Common myeloid progenitor, CD34-positive (primary cell): ENCODE results near the gene UMAD1.

Experiments used
- CTCF ChIA-PET: fragments of 350-600 bp; sonication (Branson Sonifier 250); formaldehyde crosslinking; loops from one replicate; lab custom pipeline; 2021; ENCODE audit warnings: antibody characterized with exemption; lab: Charles Lee
- POLR2A ChIA-PET: fragments of 350-600 bp; sonication (Branson Sonifier 250); formaldehyde crosslinking; loops from one replicate; lab custom pipeline; 2021; ENCODE audit warnings: antibody characterized with exemption; lab: Charles Lee
- DNase-seq, 3 donors: peaks; one replicate each; pipeline versions ENCODE4 v3.0.0 to v3.0.0-alpha.2; 2013
- H3K27ac ChIP-seq, 2 experiments: 1 replicate in 1 of 2; 2 replicates in 1 of 2; pipeline ENCODE4 v1.7.0; 2013; ENCODE audit warnings: inconsistent platforms in 2 of 2, low read length in 2 of 2, mild to moderate bottlenecking in 2 of 2, low read depth in 1 of 2, moderate library complexity in 1 of 2; ENCODE audit not compliant: severe bottlenecking in 2 of 2, insufficient read depth in 1 of 2, poor library complexity in 1 of 2
- H3K27me3 ChIP-seq, 5 experiments: replicated peaks in 2 of 5; 1 replicate in 3 of 5; 2 replicates in 2 of 5; pipeline versions ENCODE4 v1.6.1 to v1.7.0; 2013; ENCODE audit warnings: low read length in 4 of 5, mild to moderate bottlenecking in 2 of 5, moderate library complexity in 2 of 5, inconsistent platforms in 1 of 5; ENCODE audit not compliant: insufficient read depth in 5 of 5, control insufficient read depth in 4 of 5
- H3K36me3 ChIP-seq, 4 experiments: 1 replicate in 2 of 4; 2 replicates in 2 of 4; pipeline versions ENCODE4 v1.6.1 to v1.7.0; 2013; ENCODE audit warnings: low read length in 3 of 4, control low read depth in 1 of 4, mild to moderate bottlenecking in 1 of 4; ENCODE audit not compliant: control insufficient read depth in 4 of 4, insufficient read depth in 4 of 4
- H3K4me1 ChIP-seq, 4 experiments: 1 replicate in 3 of 4; 2 replicates in 1 of 4; pipeline versions ENCODE4 v1.6.1 to v1.7.1; 2013; ENCODE audit warnings: low read length in 3 of 4, mild to moderate bottlenecking in 3 of 4, control low read depth in 1 of 4, inconsistent platforms in 1 of 4, moderate library complexity in 1 of 4; ENCODE audit not compliant: control insufficient read depth in 4 of 4, insufficient read depth in 4 of 4; ENCODE audit errors: control extremely low read depth in 1 of 4
- H3K4me3 ChIP-seq, 7 experiments: 1 replicate in 4 of 7; 2 replicates in 3 of 7; pipeline versions ENCODE4 v1.5.1 to v1.7.0; 2013; ENCODE audit warnings: mild to moderate bottlenecking in 7 of 7, low read length in 6 of 7, moderate library complexity in 6 of 7, inconsistent platforms in 2 of 7, low read depth in 2 of 7, control low read depth in 1 of 7; ENCODE audit not compliant: insufficient read depth in 4 of 7, control insufficient read depth in 1 of 7; ENCODE audit errors: extremely low read depth in 1 of 7
- H3K9me3 ChIP-seq, 5 experiments: 1 replicate in 4 of 5; 2 replicates in 1 of 5; pipeline versions ENCODE4 v1.6.1 to v1.7.1; 2013; ENCODE audit warnings: low read length in 4 of 5, mild to moderate bottlenecking in 2 of 5, inconsistent platforms in 1 of 5, low read depth in 1 of 5, moderate library complexity in 1 of 5; ENCODE audit not compliant: control insufficient read depth in 4 of 5, insufficient read depth in 2 of 5; ENCODE audit errors: control extremely low read depth in 1 of 5
- WGBS: methylation state at CpG from one replicate; pipeline ENCODE4 v1.1.5; 2013; ENCODE audit not compliant: insufficient coverage; 5-methylcytosine and 5-hydroxymethylcytosine counted together

Gene UMAD1

DNA sequence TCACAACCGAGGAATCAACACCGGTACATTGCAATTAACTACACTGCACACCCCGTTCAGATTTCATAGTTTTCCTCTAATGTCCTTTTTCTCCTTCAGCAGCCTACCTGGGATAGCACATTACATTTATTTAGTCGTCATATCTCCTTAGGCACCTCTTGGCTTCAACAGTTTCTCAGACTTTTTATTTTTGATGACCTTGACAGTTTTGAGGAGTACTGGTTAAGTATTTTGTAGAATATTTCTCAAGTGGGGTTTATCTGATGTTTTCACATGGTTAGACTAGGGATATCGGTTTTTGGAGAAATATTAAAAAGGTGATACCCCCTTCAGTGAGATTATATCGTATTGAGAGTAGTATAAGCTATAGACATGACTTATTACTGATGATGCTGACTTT lies 241.0 kb downstream of the UMAD1 start:
- ChIA-PET POLR2A (no interaction called here), CTCF (no interaction called here)
- WGBS = 95% methylated on average over 4 of the region's 6 CpGs
- H3K27me3 ChIP-seq = no peaks in the 10 kb centered on the region
- H3K9me3 ChIP-seq = no peaks in the 10 kb centered on the region
- H3K4me1 ChIP-seq = no peaks in the 10 kb centered on the region
- no peak overlapping the region for H3K4me3 ChIP-seq
- no peak overlapping the region for H3K27ac ChIP-seq
- no peaks in the 10 kb centered on the region for H3K36me3 ChIP-seq
- DNase-seq = no peak

- CTCF ChIA-PET = interaction anchor here (0.6 kb wide), 1 partner anchor 13 kb away, joined by 3 read pairs; no protein-coding TSS in a partner anchor
- Histone ChIP-seq H3K4me3 (no peak overlapping the region), H3K36me3 (no peaks in the 10 kb centered on the region), H3K9me3 (no peaks in the 10 kb centered on the region), H3K4me1 (no peaks in the 10 kb centered on the region), H3K27me3 (no peaks in the 10 kb centered on the region), H3K27ac (no peak overlapping the region)
- POLR2A ChIA-PET = no interaction called here
- 100% methylated on average over 1 of the region's 2 CpGs for WGBS
- DNase-seq = no peak
These were observed 242.3 kb downstream of the UMAD1 start for GRCh38 chr7:7882888-7883287.

GRCh38 chr7:7883394-7883793 lies 242.8 kb downstream of the UMAD1 start:
- H3K4me1 ChIP-seq = no peaks in the 10 kb centered on the region
- POLR2A ChIA-PET = no interaction called here
- no peaks in the 10 kb centered on the region for H3K27me3 ChIP-seq
- CTCF ChIA-PET = no interaction called here
- no peaks in the 10 kb centered on the region for H3K9me3 ChIP-seq
- WGBS = 100% methylated on average over 1 of the region's 2 CpGs
- H3K36me3 ChIP-seq = no peaks in the 10 kb centered on the region
- no peak for DNase-seq
- no peak overlapping the region for H3K4me3 ChIP-seq
- H3K27ac ChIP-seq = no peak overlapping the region

GRCh38 chr7:7884855-7885254 lies 244.3 kb downstream of the UMAD1 start:
- no CpG with 5 or more reads among the region's 3 CpGs for WGBS
- CTCF ChIA-PET = interaction anchor here (1.3 kb wide), 1 partner anchor 9 kb away, joined by 3 read pairs; no protein-coding TSS in a partner anchor

DNA sequence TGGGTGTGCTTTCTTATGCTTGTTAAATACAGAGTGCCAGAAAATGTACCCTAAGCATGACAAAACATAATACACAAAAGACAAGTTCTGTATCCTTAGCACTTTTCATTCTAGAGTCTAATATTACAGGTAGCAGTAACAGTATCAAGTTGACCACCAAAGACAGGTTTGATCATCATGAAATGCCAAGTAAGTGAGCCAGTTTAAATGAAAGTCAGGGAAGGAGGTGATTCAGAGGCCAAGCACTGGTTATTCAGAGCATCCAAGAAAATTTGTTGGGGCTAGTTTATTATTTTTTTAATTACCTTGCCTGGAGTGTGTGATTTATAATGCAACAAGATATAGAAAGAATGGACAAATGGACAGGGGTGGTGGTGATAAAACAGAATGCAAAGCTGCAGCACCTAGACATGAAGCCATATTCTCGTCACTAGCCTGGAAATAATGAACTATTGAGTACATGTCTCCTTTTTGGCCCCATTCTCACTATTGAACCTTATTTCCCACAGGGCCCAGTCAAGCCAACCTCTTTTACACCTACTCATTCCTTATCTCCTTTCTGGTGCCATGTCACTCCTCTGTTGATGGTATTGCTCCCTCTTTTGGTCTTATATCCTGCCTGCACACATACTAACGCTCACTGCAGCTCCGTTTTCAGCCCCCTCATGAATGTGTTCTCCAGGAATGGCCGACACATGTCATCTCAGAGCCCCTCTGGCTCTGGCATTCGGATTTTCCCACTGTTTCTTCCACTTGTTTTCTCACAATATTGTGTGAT lies 249.4 kb downstream of the UMAD1 start:
- Histone ChIP-seq H3K36me3 (no peaks in the 10 kb centered on the region), H3K27ac (no peak overlapping the region), H3K9me3 (peaks cover 0 to 1% (median 0%) of the 10 kb centered on the region in 5 experiments), H3K27me3 (no peaks in the 10 kb centered on the region), H3K4me1 (no peaks in the 10 kb centered on the region), H3K4me3 (no peak overlapping the region)
- DNase-seq = no peak
- ChIA-PET CTCF (interaction anchor here (0.8 kb wide), 1 partner anchor 406 kb away, joined by 3 read pairs; no protein-coding TSS in a partner anchor), POLR2A (no interaction called here)
- WGBS = 100% methylated on average over 4 of the region's 5 CpGs

More at GRCh38 chr7:7884855-7885254, 244.3 kb downstream of the UMAD1 start:
- POLR2A ChIA-PET = no interaction called here
- no peak for DNase-seq
- Histone ChIP-seq H3K9me3 (no peaks in the 10 kb centered on the region), H3K36me3 (no peaks in the 10 kb centered on the region), H3K4me3 (no peak overlapping the region), H3K27ac (no peak overlapping the region), H3K4me1 (no peaks in the 10 kb centered on the region), H3K27me3 (no peaks in the 10 kb centered on the region)

DNA sequence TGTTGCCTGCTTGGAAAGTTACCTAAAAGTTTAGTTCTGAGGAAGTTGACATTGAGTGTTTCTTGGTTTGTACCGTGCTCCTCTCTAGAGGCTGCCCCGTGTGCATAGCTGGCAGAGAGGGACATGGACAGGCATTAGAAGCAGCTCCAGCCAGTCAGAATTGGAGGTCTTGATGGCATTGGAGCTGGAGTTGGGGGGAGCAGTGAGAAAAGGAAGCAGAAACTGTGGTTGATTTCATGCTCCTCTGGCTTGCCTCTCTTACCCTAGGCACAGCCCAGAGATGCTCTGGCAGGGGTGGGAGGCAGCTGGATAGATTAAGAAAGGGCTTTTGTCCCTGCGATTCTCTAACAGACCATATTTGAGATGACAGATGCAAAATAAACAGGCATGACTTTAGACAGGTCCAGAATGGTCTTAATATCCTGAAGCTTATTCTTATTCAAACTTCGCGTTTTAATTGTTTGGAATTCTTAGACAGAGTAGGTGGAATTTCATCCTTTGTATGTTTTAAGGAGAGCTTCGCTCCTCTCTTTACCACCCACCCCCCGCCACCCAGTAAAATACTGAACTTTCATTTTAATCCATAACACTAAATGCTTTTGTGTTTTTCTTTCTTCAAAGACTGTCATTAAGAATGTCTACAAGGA lies 254.6 kb downstream of the UMAD1 start:
- ChIA-PET CTCF (interaction anchor here (0.7 kb wide), 1 partner anchor 12 kb away, joined by 3 read pairs; no protein-coding TSS in a partner anchor), POLR2A (no interaction called here)

GRCh38 chr7:7895754-7896153 lies 255.2 kb downstream of the UMAD1 start:
- Histone ChIP-seq H3K4me1 (no peaks in the 10 kb centered on the region), H3K27me3 (no peaks in the 10 kb centered on the region), H3K27ac (no peak overlapping the region), H3K9me3 (peaks cover 0 to 1% (median 0%) of the 10 kb centered on the region in 5 experiments), H3K36me3 (no peaks in the 10 kb centered on the region), H3K4me3 (no peak overlapping the region)
- POLR2A ChIA-PET = no interaction called here
- no peak for DNase-seq
- CTCF ChIA-PET = interaction anchor here (0.7 kb wide), 1 partner anchor 13 kb away, joined by 3 read pairs; no protein-coding TSS in a partner anchor
- 94% methylated on average over 3 of the region's 4 CpGs for WGBS

More for the DNA sequence above, 254.6 kb downstream of the UMAD1 start:
- Histone ChIP-seq H3K27me3 (no peaks in the 10 kb centered on the region), H3K27ac (no peak overlapping the region), H3K9me3 (peaks cover 0 to 1% (median 0%) of the 10 kb centered on the region in 5 experiments), H3K4me3 (no peak overlapping the region), H3K36me3 (no peaks in the 10 kb centered on the region), H3K4me1 (no peaks in the 10 kb centered on the region)
- DNase-seq = no peak
- WGBS = 95% methylated on average over 3 of the region's 7 CpGs
